Fibroblast of lung (primary cell): Measurements from ENCODE around the gene SCAF4. TPM values are rescaled to one million over a fixed set of nuclear protein-coding genes. Genes with fewer than 3 reads are reported as not detected.

Experiments used
- DNase-seq, 2 donors: peaks; one replicate each; pipeline versions ENCODE4 v3.0.0 to v3.0.0-alpha.2; 2010; ENCODE audit warnings: low read depth in 2 of 2
- H2AFZ ChIP-seq: 2 replicates; pipeline ENCODE4 v1.5.1; 2012; ENCODE audit warnings: low read length, control low read depth, inconsistent platforms
- H3K27ac ChIP-seq: 2 replicates; pipeline ENCODE4 v1.5.1; 2011; ENCODE audit warnings: low read length, control low read depth; ENCODE audit not compliant: insufficient read depth
- H3K27me3 ChIP-seq: 2 replicates; pipeline ENCODE4 v1.5.1; 2011; ENCODE audit warnings: mild to moderate bottlenecking, low read length; ENCODE audit not compliant: control insufficient read depth, insufficient read depth
- H3K36me3 ChIP-seq: 2 replicates; pipeline ENCODE4 v1.5.1; 2011; ENCODE audit warnings: low read length; ENCODE audit not compliant: control insufficient read depth, insufficient read depth
- H3K4me1 ChIP-seq: 2 replicates; pipeline ENCODE4 v1.5.1; 2011; ENCODE audit warnings: low read length; ENCODE audit not compliant: control insufficient read depth, insufficient read depth; ENCODE audit errors: extremely low read depth
- H3K4me2 ChIP-seq: 2 replicates; pipeline ENCODE4 v1.5.1; 2011; ENCODE audit warnings: low read length, control low read depth; ENCODE audit not compliant: insufficient read depth; ENCODE audit errors: extremely low read depth
- H3K4me3 ChIP-seq, 4 experiments: fragments of 200-600 bp in 1 of 4; sonication (generic) in 1 of 4; replicated peaks in 1 of 4; 2 replicates each; pipeline ENCODE4 v1.5.1; 2011 to 2016; ENCODE audit warnings: low read length in 4 of 4, low read depth in 3 of 4, mild to moderate bottlenecking in 3 of 4, control low read depth in 2 of 4, inconsistent platforms in 1 of 4, mixed read lengths in 1 of 4; ENCODE audit not compliant: insufficient read depth in 1 of 4; ENCODE audit errors: control extremely low read depth in 1 of 4
- H3K79me2 ChIP-seq: 2 replicates; pipeline ENCODE4 v1.5.1; 2012; ENCODE audit warnings: mild to moderate bottlenecking, low read length, inconsistent platforms; ENCODE audit not compliant: control insufficient read depth, insufficient read depth
- H3K9ac ChIP-seq: 2 replicates; pipeline ENCODE4 v1.5.1; 2011; ENCODE audit warnings: mild to moderate bottlenecking, low read length, control low read depth; ENCODE audit not compliant: insufficient read depth
- H3K9me3 ChIP-seq: 2 replicates; pipeline ENCODE4 v1.5.1; 2012; ENCODE audit warnings: low read depth, low read length; ENCODE audit not compliant: control insufficient read depth, insufficient read depth
- H4K20me1 ChIP-seq: 2 replicates; pipeline ENCODE4 v1.5.1; 2011; ENCODE audit warnings: low read length; ENCODE audit not compliant: control insufficient read depth, insufficient read depth; ENCODE audit errors: extremely low read depth
- CTCF ChIP-seq, 2 donors: IDR thresholded peaks in 1 of 2; conservative IDR thresholded peaks in 1 of 2; 1 replicate in 1 of 2; 2 replicates in 1 of 2; pipeline ENCODE4 v1.5.1; 2011 to 2012; ENCODE audit warnings: low read length in 2 of 2, control low read depth in 1 of 2, inconsistent platforms in 1 of 2, low read depth in 1 of 2, mild to moderate bottlenecking in 1 of 2
- EZH2 ChIP-seq: IDR thresholded peaks from 2 replicates; pipeline ENCODE4 v1.5.1; 2012; ENCODE audit warnings: low read length, control low read depth, mild to moderate bottlenecking; ENCODE audit errors: missing control alignments
- polyA plus RNA-seq, 2 donors: library from polyadenylated mRNA; depleted of rRNA in 1 of 2; stranded (reverse) in 1 of 2; unstranded in 1 of 2; fragments of >200 nt; gene quantifications; 2 replicates each; pipeline ENCODE4 v1.2.1, GENCODE V29; 2011 to 2012; ENCODE audit warnings: missing spikeins in 1 of 2
- total RNA-seq: library from RNA; depleted of rRNA; stranded (reverse); fragments of >200 nt; gene quantifications from 2 replicates; pipeline ENCODE4 v1.2.1, GENCODE V29; 2014

Gene SCAF4
- total and polyA plus RNA-seq, 2 donors (not counting 1 experiment from before 2014, with no cell fraction given) = 5.6 to 7.5 TPM

GRCh38 chr21:31716106-31716505 lies 15.8 kb downstream of the SCAF4 start:
- no peaks in the 10 kb centered on the region for H3K4me1 ChIP-seq
- H3K27me3 ChIP-seq = no peaks in the 10 kb centered on the region
- TF ChIP-seq CTCF (conservative IDR thresholded peaks at IDR 0.05 in 1 of 2, IDR thresholded peaks at IDR 0.05 in 1 of 2; ENCODE audit: low read depth in 1 of 2, low read length in 2 of 2) (no peak), EZH2 (no peak)
- no peak overlapping the region for H2AFZ ChIP-seq
- H3K4me3 ChIP-seq = no peak overlapping the region
- H3K36me3 ChIP-seq = no peaks in the 10 kb centered on the region
- no peak overlapping the region for H3K9ac ChIP-seq
- no peaks in the 10 kb centered on the region for H4K20me1 ChIP-seq
- DNase-seq = no peak
- H3K4me2 ChIP-seq = no peak overlapping the region
- no peaks in the 10 kb centered on the region for H3K9me3 ChIP-seq
- H3K27ac ChIP-seq = no peak overlapping the region
- peaks cover 91% of the 10 kb centered on the region for H3K79me2 ChIP-seq

- Histone ChIP-seq H3K27me3 (no peaks in the 10 kb centered on the region), H3K79me2 (peaks cover 83% of the 10 kb centered on the region), H3K4me1 (no peaks in the 10 kb centered on the region), H3K9ac (no peak overlapping the region), H3K4me2 (no peak overlapping the region), H3K9me3 (no peaks in the 10 kb centered on the region), H3K36me3 (no peaks in the 10 kb centered on the region), H3K27ac (no peak overlapping the region), H2AFZ (no peak overlapping the region), H4K20me1 (no peaks in the 10 kb centered on the region), H3K4me3 (no peak overlapping the region)
- no peak for TF ChIP-seq EZH2
- TF ChIP-seq CTCF (conservative IDR thresholded peaks at IDR 0.05 in 1 of 2, IDR thresholded peaks at IDR 0.05 in 1 of 2; ENCODE audit: low read depth in 1 of 2, low read length in 2 of 2) = no peak
- DNase-seq = no peak
Measured at GRCh38 chr21:31714741-31715365, 17.1 kb downstream of the SCAF4 start.

- Histone ChIP-seq H3K4me3 (no peak overlapping the region), H3K9me3 (no peaks in the 10 kb centered on the region), H3K36me3 (no peaks in the 10 kb centered on the region), H3K27me3 (no peaks in the 10 kb centered on the region), H2AFZ (no peak overlapping the region), H3K4me2 (no peak overlapping the region), H3K79me2 (peaks cover 83% of the 10 kb centered on the region), H3K4me1 (no peaks in the 10 kb centered on the region), H4K20me1 (no peaks in the 10 kb centered on the region), H3K27ac (no peak overlapping the region), H3K9ac (no peak overlapping the region)
- no peak for TF ChIP-seq EZH2
- no peak for TF ChIP-seq CTCF (conservative IDR thresholded peaks at IDR 0.05 in 1 of 2, IDR thresholded peaks at IDR 0.05 in 1 of 2; ENCODE audit: low read depth in 1 of 2, low read length in 2 of 2)
- peak in 1 of 2 donors; percentile 53 for DNase-seq
Measured at GRCh38 chr21:31713973-31714740, 17.8 kb downstream of the SCAF4 start.
